HG02938 (cell line): Measurements from ENCODE around the gene TFEB.

ENCODE experiments used
- ATAC-seq: cut with Tn5 transposase; IDR thresholded peaks from one replicate; pipeline ENCODE4 v1.9.1; 2021; ENCODE audit warnings: mild to moderate bottlenecking, moderate library complexity; ENCODE audit not compliant: unreplicated experiment

TFEB gene

DNA sequence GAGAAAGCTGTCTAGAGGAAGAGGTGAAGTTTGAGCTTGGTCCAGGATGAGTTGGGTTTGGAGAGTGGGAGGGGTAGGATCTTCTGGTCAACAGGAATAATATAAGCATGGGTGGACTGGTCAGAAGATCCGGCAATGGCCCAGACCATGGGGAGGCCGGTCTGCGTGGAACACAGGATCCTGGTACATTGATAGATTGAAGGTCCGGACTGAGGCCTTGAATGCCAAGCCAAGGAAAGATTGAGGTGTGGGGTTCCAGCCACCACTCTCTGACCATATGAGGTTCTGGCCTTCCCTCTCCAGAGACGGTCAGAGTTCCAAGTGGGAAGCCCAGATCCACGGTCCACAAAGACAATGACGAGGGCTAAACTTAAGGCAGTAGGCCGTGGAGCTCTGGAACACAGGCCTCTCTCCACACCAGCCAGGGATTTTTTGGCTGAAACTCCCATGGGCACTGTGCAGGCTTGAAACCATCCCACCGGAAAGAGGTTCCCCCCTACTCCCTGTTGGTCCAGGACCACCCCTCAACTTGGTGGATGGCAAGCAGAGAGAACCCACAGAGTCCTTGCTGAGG, 94.0 kb downstream of the TFEB start:
- no peak for ATAC-seq

DNA sequence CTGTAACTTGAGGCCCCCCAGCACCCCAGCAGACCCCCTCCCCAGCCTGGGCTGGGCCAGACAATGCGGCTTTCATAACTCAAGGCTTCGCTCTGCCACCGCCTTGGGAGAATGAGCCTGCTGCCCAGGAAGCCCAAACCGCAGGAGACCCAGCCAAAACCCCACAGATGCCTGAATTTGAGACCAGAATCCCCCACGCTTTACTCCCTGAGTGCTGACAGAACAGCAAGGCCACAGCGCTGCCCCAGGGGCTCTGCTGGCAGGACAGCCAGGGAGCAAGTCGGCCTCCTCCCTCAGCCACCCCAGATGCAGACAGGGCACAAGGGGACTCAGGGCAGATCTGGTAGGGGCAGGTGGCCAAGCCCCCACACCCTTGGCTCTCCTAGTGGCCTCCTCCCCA, 95.0 kb downstream of the TFEB start:
- no peak for ATAC-seq

DNA sequence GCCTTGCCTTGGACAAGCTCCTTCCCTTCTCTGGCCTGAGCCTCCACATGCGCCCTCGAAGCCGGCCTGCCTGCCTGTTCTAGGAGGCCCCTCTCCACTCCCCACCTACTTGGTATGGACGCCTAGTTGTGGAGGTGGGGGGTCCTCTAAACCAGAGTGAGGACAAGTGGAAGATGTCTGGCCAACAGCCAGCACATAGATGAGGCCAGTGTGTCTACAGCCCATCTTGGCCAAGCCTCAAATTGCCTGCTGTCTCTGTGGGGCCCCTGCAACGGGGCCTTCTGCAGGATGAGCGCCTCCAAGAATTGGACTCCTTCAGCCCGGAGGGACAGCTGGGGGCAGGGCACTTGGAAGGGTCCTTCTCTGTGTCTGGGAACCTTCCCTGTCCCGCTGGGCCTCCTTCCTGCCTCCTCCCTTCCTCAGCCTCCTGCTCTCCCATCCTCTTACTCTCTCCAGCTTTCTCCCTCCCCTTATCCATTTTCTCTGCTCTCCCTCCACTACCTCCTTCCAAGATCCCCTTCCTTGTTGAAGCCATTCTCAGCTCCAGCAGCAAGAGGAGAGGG, 95.5 kb downstream of the TFEB start:
- no peak for ATAC-seq

DNA sequence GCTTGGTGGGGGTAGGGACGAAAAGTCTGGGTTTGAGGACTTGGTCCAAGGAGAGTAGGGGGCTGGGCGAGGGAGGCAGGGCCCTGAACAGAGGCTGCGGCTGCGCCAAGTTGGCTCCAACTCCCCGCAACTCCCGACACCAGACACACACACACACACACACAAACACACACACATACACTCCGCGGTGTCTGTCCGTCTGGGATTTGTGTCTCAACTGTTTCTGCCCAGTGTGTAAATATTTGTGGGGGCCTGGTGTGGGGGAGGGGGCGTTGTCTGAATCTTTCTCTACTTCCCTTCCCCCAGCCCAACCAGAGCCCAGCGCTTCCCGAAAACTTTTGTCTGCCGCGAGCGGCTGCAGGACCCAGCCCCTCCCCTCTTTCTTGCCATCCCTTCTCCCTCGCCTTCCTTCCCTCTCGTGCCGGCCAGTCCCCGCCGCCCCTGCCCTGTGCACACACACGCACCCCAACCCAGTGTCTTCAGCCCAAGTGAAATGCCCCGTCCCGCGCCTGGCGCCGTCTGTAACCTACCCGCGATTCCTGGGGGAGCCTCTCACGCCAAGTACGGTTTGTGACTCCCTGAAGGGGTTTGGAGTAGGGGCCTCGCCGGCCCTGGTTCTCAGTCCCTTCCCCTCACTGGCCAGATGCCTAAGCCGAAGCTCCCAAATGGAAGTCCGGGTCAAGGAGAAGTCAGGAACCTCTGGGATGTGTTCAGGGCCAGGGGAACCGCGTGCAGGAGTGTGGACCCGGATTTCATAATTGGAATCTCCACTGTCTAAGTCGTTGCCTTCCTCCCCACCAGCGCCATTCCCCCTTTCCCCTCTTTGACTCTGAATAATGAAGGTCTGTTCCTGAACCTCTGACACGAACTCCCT, 96.2 kb downstream of the TFEB start:
- ATAC-seq = no peak

DNA sequence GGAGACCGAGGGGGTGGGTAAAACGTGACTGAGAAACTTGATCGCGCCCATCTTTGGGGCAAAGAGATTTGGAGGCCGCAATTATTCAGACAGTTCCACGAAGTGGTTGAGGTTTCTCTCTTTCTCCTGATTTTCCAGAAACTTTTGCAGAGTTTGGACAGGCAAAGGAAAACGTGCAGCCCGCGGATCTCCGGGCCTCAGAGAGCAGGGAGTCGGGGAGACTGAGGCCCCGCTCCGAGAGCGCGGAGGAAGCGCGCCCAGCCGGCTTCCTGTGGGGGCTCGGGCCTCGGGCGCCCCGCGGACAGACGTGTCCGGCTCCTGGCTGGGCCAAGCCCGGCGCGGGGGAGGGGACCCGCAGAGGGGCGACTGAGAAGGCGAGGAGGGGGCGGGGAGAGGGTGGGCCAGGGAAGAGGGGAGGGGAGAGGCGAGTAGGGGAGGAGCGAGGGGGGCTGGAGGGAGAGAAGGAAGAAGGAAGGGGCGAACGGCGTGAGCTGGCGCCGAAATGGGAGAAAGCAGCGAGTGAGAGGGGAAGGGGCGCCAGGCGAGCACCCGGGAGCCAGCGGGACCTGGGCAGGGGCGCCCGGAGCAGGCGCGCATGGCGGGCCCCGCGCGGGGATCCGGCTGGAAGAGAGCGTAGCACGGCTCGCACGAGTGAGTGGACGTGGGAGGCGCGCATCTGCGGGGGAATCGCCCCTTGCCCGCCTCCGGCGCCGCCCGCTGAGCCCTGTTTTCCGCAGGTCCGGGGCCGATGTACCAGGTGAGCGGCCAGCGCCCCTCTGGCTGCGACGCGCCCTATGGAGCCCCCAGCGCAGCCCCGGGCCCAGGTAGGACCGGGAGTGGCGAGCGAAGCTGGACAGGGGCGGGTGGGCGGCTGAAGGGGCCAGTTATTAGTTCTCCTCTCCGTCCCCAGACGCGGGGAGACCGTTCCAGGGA, 97.1 kb downstream of the TFEB start, which contains the start of gene MDFI:
Gene MDFI (plus strand): TSS at position 467 of the 933 bp plus-strand sequence. CDS start 282 bp downstream, at position 749.
- ATAC-seq = no peak

DNA sequence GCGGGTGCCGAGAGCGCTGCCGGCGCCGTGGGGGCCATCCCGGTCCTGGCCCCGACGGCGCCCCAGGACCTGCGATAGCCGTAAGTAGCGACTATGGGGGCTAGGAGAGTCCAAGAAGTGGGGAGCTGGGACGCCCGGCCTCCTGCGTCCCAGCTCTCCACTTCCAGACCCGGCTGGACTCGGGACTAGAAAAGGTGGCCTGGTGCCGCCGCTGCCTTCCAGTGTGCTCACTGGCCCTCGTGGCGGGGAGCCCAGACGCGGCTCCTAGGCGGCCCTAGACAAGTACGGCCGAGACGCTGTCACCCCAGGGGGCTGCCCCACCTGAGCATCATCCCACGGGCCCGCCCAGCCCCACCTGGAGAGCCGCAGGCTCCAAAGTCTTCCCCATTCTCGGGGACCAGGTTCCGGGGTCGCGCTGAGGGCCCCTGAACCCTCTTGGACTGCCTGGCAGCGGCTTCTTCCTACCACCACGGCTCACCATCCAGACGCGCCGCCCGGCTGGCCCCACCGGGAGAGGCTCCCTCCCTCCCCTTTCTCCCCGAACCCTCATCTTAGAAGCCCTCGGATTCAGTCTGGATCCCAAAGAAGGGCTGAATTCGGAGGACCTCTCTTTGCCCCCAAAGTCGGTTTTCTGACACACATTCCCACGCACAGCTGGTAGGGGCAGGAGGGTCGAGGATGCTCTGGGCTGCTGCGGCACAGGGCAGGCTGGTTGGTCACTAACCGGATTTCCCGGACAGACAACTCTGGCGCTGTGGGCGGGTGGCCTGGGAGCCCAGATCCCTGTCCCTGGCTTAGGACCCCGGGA, 98.0 kb downstream of the TFEB start:
- no peak for ATAC-seq

DNA sequence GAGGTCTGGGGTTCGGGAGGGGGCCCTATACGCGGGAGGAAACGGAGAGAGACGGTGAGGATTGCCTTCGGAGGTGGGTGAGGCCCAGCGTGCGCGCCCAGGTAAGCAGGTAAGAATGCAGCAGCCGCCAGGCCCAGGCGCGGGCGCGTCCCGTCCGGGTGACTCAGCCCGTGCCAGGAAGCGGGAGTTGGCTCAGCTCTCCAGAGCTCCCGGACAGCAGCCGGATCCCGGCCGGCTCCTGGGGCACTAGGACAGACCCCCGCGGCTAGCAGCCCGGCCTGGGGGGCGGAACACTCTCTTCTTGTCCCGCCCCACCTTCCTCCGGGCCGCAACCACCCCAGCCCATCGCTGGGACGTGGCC, 98.6 kb downstream of the TFEB start:
- ATAC-seq = no peak

DNA sequence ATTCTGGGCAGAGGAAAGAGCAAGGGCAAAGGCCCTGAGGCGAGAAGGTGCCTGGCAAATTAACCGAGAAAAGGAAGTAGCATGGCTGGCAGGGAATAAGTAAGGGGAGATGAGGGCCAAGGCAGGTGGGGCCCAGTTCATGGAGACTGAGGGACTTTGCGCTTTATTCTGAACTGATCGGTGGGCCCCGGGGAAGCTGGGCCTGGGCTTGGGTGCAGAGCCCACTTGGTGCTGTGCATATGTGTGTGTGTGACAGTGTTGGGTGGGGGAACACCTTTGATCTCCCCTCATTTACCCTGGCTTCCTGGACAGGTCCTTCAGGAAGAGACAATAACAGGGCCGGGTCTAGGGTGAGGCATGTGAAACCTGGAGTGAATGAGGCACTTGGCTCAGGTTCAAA, 100.0 kb downstream of the TFEB start:
- no peak for ATAC-seq

DNA sequence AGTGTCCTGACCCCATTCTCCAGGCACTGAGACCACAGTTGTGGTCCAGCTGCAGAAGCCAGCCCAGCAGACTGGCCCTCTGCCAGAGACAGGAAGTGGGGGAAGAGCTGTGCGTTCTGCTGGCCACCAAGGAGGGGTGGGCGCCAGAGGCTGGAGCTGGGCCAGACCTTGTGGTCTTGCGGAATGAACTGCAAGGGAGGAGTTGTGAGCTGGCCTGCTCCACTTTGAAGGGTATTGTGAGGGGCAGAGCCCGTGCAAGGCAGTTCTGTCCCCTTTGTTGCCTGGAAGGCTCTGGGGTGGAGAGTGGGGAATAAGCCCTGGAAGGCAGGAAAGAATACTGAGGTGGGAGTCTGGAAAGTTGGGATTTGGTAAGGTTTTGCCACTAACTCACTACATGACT, 100.8 kb downstream of the TFEB start:
- ATAC-seq = no peak
